Fibroblast of lung (primary cell): ENCODE measurements around the gene COL16A1. TPM values are rescaled to one million over a fixed set of nuclear protein-coding genes. Genes with fewer than 3 reads are reported as not detected.

Source experiments
- DNase-seq, 2 donors: peaks; one replicate each; pipeline versions ENCODE4 v3.0.0 to v3.0.0-alpha.2; 2010; ENCODE audit warnings: low read depth in 2 of 2
- H2AFZ ChIP-seq: 2 replicates; pipeline ENCODE4 v1.5.1; 2012; ENCODE audit warnings: low read length, control low read depth, inconsistent platforms
- H3K27ac ChIP-seq: 2 replicates; pipeline ENCODE4 v1.5.1; 2011; ENCODE audit warnings: low read length, control low read depth; ENCODE audit not compliant: insufficient read depth
- H3K27me3 ChIP-seq: 2 replicates; pipeline ENCODE4 v1.5.1; 2011; ENCODE audit warnings: mild to moderate bottlenecking, low read length; ENCODE audit not compliant: control insufficient read depth, insufficient read depth
- H3K36me3 ChIP-seq: 2 replicates; pipeline ENCODE4 v1.5.1; 2011; ENCODE audit warnings: low read length; ENCODE audit not compliant: control insufficient read depth, insufficient read depth
- H3K4me1 ChIP-seq: 2 replicates; pipeline ENCODE4 v1.5.1; 2011; ENCODE audit warnings: low read length; ENCODE audit not compliant: control insufficient read depth, insufficient read depth; ENCODE audit errors: extremely low read depth
- H3K4me2 ChIP-seq: 2 replicates; pipeline ENCODE4 v1.5.1; 2011; ENCODE audit warnings: low read length, control low read depth; ENCODE audit not compliant: insufficient read depth; ENCODE audit errors: extremely low read depth
- H3K4me3 ChIP-seq, 4 experiments: fragments of 200-600 bp in 1 of 4; sonication (generic) in 1 of 4; replicated peaks in 1 of 4; 2 replicates each; pipeline ENCODE4 v1.5.1; 2011 to 2016; ENCODE audit warnings: low read length in 4 of 4, low read depth in 3 of 4, mild to moderate bottlenecking in 3 of 4, control low read depth in 2 of 4, inconsistent platforms in 1 of 4, mixed read lengths in 1 of 4; ENCODE audit not compliant: insufficient read depth in 1 of 4; ENCODE audit errors: control extremely low read depth in 1 of 4
- H3K79me2 ChIP-seq: 2 replicates; pipeline ENCODE4 v1.5.1; 2012; ENCODE audit warnings: mild to moderate bottlenecking, low read length, inconsistent platforms; ENCODE audit not compliant: control insufficient read depth, insufficient read depth
- H3K9ac ChIP-seq: 2 replicates; pipeline ENCODE4 v1.5.1; 2011; ENCODE audit warnings: mild to moderate bottlenecking, low read length, control low read depth; ENCODE audit not compliant: insufficient read depth
- H3K9me3 ChIP-seq: 2 replicates; pipeline ENCODE4 v1.5.1; 2012; ENCODE audit warnings: low read depth, low read length; ENCODE audit not compliant: control insufficient read depth, insufficient read depth
- H4K20me1 ChIP-seq: 2 replicates; pipeline ENCODE4 v1.5.1; 2011; ENCODE audit warnings: low read length; ENCODE audit not compliant: control insufficient read depth, insufficient read depth; ENCODE audit errors: extremely low read depth
- EZH2 ChIP-seq: IDR thresholded peaks from 2 replicates; pipeline ENCODE4 v1.5.1; 2012; ENCODE audit warnings: low read length, control low read depth, mild to moderate bottlenecking; ENCODE audit errors: missing control alignments
- polyA plus RNA-seq, 2 donors: library from polyadenylated mRNA; depleted of rRNA in 1 of 2; stranded (reverse) in 1 of 2; unstranded in 1 of 2; fragments of >200 nt; gene quantifications; 2 replicates each; pipeline ENCODE4 v1.2.1, GENCODE V29; 2011 to 2012; ENCODE audit warnings: missing spikeins in 1 of 2
- total RNA-seq: library from RNA; depleted of rRNA; stranded (reverse); fragments of >200 nt; gene quantifications from 2 replicates; pipeline ENCODE4 v1.2.1, GENCODE V29; 2014
- TF ChIP-seq, protein P1 (sequence below), 2 donors: IDR thresholded peaks in 1 of 2; conservative IDR thresholded peaks in 1 of 2; 1 replicate in 1 of 2; 2 replicates in 1 of 2; pipeline ENCODE4 v1.5.1; 2011 to 2012; ENCODE audit warnings: low read length in 2 of 2, control low read depth in 1 of 2, inconsistent platforms in 1 of 2, low read depth in 1 of 2, mild to moderate bottlenecking in 1 of 2

Gene COL16A1
- total and polyA plus RNA-seq, 2 donors (not counting 1 experiment from before 2014, with no cell fraction given) = 20.9 to 80.3 TPM

- no peak for DNase-seq
- peaks cover 36% of the 10 kb centered on the region for H3K36me3 ChIP-seq
Observed at GRCh38 chr1:31681415-31681814, 22.4 kb downstream of the COL16A1 start.

GRCh38 chr1:31679676-31680230, 24.1 kb downstream of the COL16A1 start:
- no peaks in the 10 kb centered on the region for H4K20me1 ChIP-seq
- H3K27ac ChIP-seq = no peak overlapping the region
- no peak overlapping the region for H3K4me3 ChIP-seq
- H3K27me3 ChIP-seq = no peaks in the 10 kb centered on the region
- H3K36me3 ChIP-seq = peaks cover 27% of the 10 kb centered on the region
- DNase-seq = no peak
- no peak overlapping the region for H3K9ac ChIP-seq
- H3K4me2 ChIP-seq = no peak overlapping the region
- no peaks in the 10 kb centered on the region for H3K9me3 ChIP-seq
- no peaks in the 10 kb centered on the region for H3K79me2 ChIP-seq
- no peak overlapping the region for H2AFZ ChIP-seq
- TF ChIP-seq, protein P1, sequence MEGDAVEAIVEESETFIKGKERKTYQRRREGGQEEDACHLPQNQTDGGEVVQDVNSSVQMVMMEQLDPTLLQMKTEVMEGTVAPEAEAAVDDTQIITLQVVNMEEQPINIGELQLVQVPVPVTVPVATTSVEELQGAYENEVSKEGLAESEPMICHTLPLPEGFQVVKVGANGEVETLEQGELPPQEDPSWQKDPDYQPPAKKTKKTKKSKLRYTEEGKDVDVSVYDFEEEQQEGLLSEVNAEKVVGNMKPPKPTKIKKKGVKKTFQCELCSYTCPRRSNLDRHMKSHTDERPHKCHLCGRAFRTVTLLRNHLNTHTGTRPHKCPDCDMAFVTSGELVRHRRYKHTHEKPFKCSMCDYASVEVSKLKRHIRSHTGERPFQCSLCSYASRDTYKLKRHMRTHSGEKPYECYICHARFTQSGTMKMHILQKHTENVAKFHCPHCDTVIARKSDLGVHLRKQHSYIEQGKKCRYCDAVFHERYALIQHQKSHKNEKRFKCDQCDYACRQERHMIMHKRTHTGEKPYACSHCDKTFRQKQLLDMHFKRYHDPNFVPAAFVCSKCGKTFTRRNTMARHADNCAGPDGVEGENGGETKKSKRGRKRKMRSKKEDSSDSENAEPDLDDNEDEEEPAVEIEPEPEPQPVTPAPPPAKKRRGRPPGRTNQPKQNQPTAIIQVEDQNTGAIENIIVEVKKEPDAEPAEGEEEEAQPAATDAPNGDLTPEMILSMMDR (conservative IDR thresholded peaks at IDR 0.05 in 1 of 2, IDR thresholded peaks at IDR 0.05 in 1 of 2; ENCODE audit: low read depth in 1 of 2, low read length in 2 of 2) = no peak
- no peak for TF ChIP-seq EZH2
- H3K4me1 ChIP-seq = no peaks in the 10 kb centered on the region

More at GRCh38 chr1:31681415-31681814, 22.4 kb downstream of the COL16A1 start:
- Histone ChIP-seq H3K4me2 (no peak overlapping the region), H3K27me3 (no peaks in the 10 kb centered on the region), H3K79me2 (no peaks in the 10 kb centered on the region), H3K27ac (no peak overlapping the region), H3K9me3 (no peaks in the 10 kb centered on the region), H2AFZ (no peak overlapping the region), H3K4me3 (no peak overlapping the region), H3K9ac (no peak overlapping the region), H4K20me1 (no peaks in the 10 kb centered on the region), H3K4me1 (no peaks in the 10 kb centered on the region)
- TF ChIP-seq EZH2 = no peak
- TF ChIP-seq, protein P1 (conservative IDR thresholded peaks at IDR 0.05 in 1 of 2, IDR thresholded peaks at IDR 0.05 in 1 of 2; ENCODE audit: low read depth in 1 of 2, low read length in 2 of 2) = no peak

DNA sequence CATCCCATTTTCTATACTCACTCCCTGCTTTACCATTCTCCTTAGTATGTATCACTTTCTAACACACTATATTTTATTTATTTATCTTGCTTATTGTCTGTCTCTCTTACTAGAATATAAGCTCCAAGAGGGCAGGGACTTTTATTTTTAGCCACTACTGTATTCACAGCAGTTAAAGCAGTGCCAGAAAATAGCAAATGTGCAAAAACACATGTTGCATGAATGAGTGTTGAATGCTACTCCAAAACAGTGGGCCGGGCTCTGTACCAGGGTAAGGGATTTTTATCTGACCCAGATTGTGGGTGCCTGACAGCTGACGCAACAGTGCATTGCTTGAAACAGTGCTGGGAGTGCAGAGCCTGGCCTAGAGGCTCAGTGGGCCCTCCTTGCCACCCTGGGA, 24.7 kb downstream of the COL16A1 start:
- DNase-seq = no peak
- no peaks in the 10 kb centered on the region for H3K4me1 ChIP-seq
- H3K4me2 ChIP-seq = no peak overlapping the region
- no peak overlapping the region for H3K9ac ChIP-seq
- H3K4me3 ChIP-seq = no peak overlapping the region
- no peaks in the 10 kb centered on the region for H3K9me3 ChIP-seq
- H3K27ac ChIP-seq = no peak overlapping the region
- H3K27me3 ChIP-seq = no peaks in the 10 kb centered on the region
- H2AFZ ChIP-seq = no peak overlapping the region
- H4K20me1 ChIP-seq = no peaks in the 10 kb centered on the region
- no peak for TF ChIP-seq EZH2
- TF ChIP-seq, protein P1 (conservative IDR thresholded peaks at IDR 0.05 in 1 of 2, IDR thresholded peaks at IDR 0.05 in 1 of 2; ENCODE audit: low read depth in 1 of 2, low read length in 2 of 2) = no peak
- H3K79me2 ChIP-seq = no peaks in the 10 kb centered on the region
- peaks cover 30% of the 10 kb centered on the region for H3K36me3 ChIP-seq
